A549 treated with CORT108297 at 1 μM for 4 hours (cell line): Measurements from ENCODE around the gene GATM. TPM values are rescaled to one million over a fixed set of nuclear protein-coding genes. Genes with fewer than 3 reads are reported as not detected.

Experiments
- total RNA-seq: library from RNA; stranded (reverse); fragments of 200-300 nt; extraction: Qiagen RNA extraction; gene quantifications from 5 replicates; pipeline ENCODE4 v1.2.3, GENCODE V29; 2022

Gene GATM
- 2.0 to 2.3 TPM (median 2.1 TPM) in 5 replicates for total RNA-seq

GRCh38 chr15:45378149-45378912 is at the start of gene GATM:
TSS of gene GATM (minus strand) at chr15:45378544. CDS start at chr15:45378453, 91 bp downstream.

Other genes with a start within 250 kb of the GATM start
- gene DUOXA1, start 248.7 kb downstream of the GATM start, total RNA-seq: 0.08 to 0.17 TPM (median 0.12 TPM) in 5 replicates
- gene DUOX1, start 248.6 kb downstream of the GATM start, total RNA-seq: not detected in 5 replicates
- gene SHF, start 190.6 kb downstream of the GATM start, total RNA-seq: 0.66 to 0.80 TPM (median 0.74 TPM) in 5 replicates
- not detected in 5 replicates for gene SLC28A2, start 126.3 kb downstream of the GATM start, total RNA-seq
- gene SLC30A4, start 144.2 kb upstream of the GATM start, total RNA-seq: 1.3 to 2.1 TPM (median 1.7 TPM) in 5 replicates
- gene BLOC1S6, start 208.8 kb upstream of the GATM start, total RNA-seq: 16.4 to 28.8 TPM (median 19.2 TPM) in 5 replicates